ENCODE data around the gene ZDHHC1.

GRCh38 chr16:67447508-67448076 is 31.3 kb upstream of the ZDHHC1 start:
- TF ChIP-seq CTCF (IDR thresholded peaks at IDR 0.05; ENCODE audit: low read depth, low read length) (peak; percentile 80), EZH2phosphoT487 (IDR thresholded peaks at IDR 0.05; ENCODE audit: low read depth) (no peak)

Data from OCI-LY3 (cell line).